HCT116 (cell line): ENCODE measurements around the gene DOC2A. TPM values are rescaled to one million over a fixed set of nuclear protein-coding genes. Genes with fewer than 3 reads are reported as not detected.

Experiments
- ATAC-seq: fragments of 200-7000 bp; cut with Tn5 transposase; 2 replicates; pipeline ENCODE4 v1.9.1; 2020; ENCODE audit warnings: mild to moderate bottlenecking, moderate library complexity
- BruUV-seq: library from RNA; stranded (reverse); fragments of 400-500 nt; replicated peaks from 2 replicates; lab custom pipeline; 2021; lab: Mats Ljungman, UMichigan
- CTCF ChIA-PET: fragments of 300-600 bp; sonication (Branson Sonifier 250); formaldehyde crosslinking; loops from one replicate; lab custom pipeline; 2021; ENCODE audit warnings: antibody characterized with exemption; lab: Charles Lee
- POLR2A ChIA-PET: fragments of 300-600, 350-600 bp; sonication (Branson Sonifier 250); formaldehyde crosslinking; loops from one replicate; lab custom pipeline; 2021; ENCODE audit warnings: antibody characterized with exemption; lab: Charles Lee
- RAD21 ChIA-PET, 2 experiments: fragments of 300-600 bp; sonication (Branson Sonifier 250); formaldehyde crosslinking; loops; one replicate each; lab custom pipeline; 2023; ENCODE audit warnings: low total read pairs in 2 of 2; ENCODE audit not compliant: uncharacterized antibody in 2 of 2, unreplicated experiment in 2 of 2, low non-redundant PET in 1 of 2; lab: Charles Lee
- DNase-seq: peaks from one replicate; pipeline ENCODE4 v3.0.0-alpha.2; 2010; ENCODE audit warnings: low read depth, low spot score
- H2AFZ ChIP-seq: fragments of 200-600 bp; shearing (Covaris generic), sonication (generic); 2 replicates; pipeline ENCODE4 v1.6.1; 2017; ENCODE audit warnings: low read depth, mixed run types, mixed read lengths, antibody characterized with exemption, low read length; ENCODE audit not compliant: poor library complexity, severe bottlenecking
- H3K27ac ChIP-seq: 2 replicates; pipeline ENCODE4 v1.5.1; 2012; ENCODE audit warnings: low read depth, low read length
- H3K27me3 ChIP-seq: fragments of 200-600 bp; sonication (generic); 2 replicates; pipeline ENCODE4 v1.6.1; 2016; ENCODE audit warnings: mixed run types, low read length, mixed read lengths; ENCODE audit not compliant: insufficient read depth
- H3K36me3 ChIP-seq, 2 experiments: fragments of 200-500 bp in 1 of 2; fragments of 200-600 bp in 1 of 2; sonication (Bioruptor generic) in 1 of 2; sonication (generic) in 1 of 2; 2 replicates each; pipeline versions ENCODE4 v1.5.1 to v1.6.1; 2014 to 2016; ENCODE audit warnings: low read length in 2 of 2, inconsistent platforms in 1 of 2, mixed read lengths in 1 of 2, mixed run types in 1 of 2; ENCODE audit not compliant: insufficient read depth in 2 of 2, control insufficient read depth in 1 of 2
- H3K4me1 ChIP-seq, 2 experiments: fragments of 200-600 bp in 1 of 2; sonication (generic) in 1 of 2; 2 replicates each; pipeline versions ENCODE4 v1.5.1 to v1.6.1; 2012 to 2017; ENCODE audit warnings: low read length in 2 of 2, inconsistent platforms in 1 of 2, mild to moderate bottlenecking in 1 of 2, mixed read lengths in 1 of 2, mixed run types in 1 of 2, moderate library complexity in 1 of 2; ENCODE audit not compliant: insufficient read depth in 2 of 2, control insufficient read depth in 1 of 2
- H3K4me2 ChIP-seq: fragments of 200-600 bp; sonication (generic); 2 replicates; pipeline ENCODE4 v1.6.1; 2017; ENCODE audit warnings: mixed run types, low read length, mixed read lengths
- H3K4me3 ChIP-seq, 2 experiments: fragments of 200-600 bp in 1 of 2; sonication (generic) in 1 of 2; replicated peaks in 1 of 2; 2 replicates each; pipeline ENCODE4 v1.5.1; 2011 to 2016; ENCODE audit warnings: low read length in 2 of 2, control low read depth in 1 of 2, low read depth in 1 of 2, mild to moderate bottlenecking in 1 of 2, mixed read lengths in 1 of 2, mixed run types in 1 of 2
- H3K79me2 ChIP-seq: fragments of 200-600 bp; sonication (generic); 2 replicates; pipeline ENCODE4 v1.6.1; 2017; ENCODE audit warnings: mild to moderate bottlenecking, mixed run types, low read length, moderate library complexity, mixed read lengths; ENCODE audit not compliant: insufficient read depth
- H3K9ac ChIP-seq: fragments of 200-600 bp; sonication (generic); 2 replicates; pipeline ENCODE4 v1.6.1; 2016; ENCODE audit warnings: low read length, mixed read lengths
- H3K9me2 ChIP-seq: fragments of 200-600 bp; sonication (generic), shearing (Covaris generic); 2 replicates; pipeline ENCODE4 v1.6.1; 2017; ENCODE audit warnings: mixed run types, mild to moderate bottlenecking, moderate library complexity; ENCODE audit not compliant: insufficient read depth
- H3K9me3 ChIP-seq, 2 experiments: fragments of 200-500 bp in 1 of 2; fragments of 200-600 bp in 1 of 2; sonication (Bioruptor generic) in 1 of 2; sonication (generic) in 1 of 2; 2 replicates each; pipeline ENCODE4 v1.6.1; 2014 to 2017; ENCODE audit warnings: low read length in 2 of 2, mixed read lengths in 2 of 2, inconsistent platforms in 1 of 2, low read depth in 1 of 2, mild to moderate bottlenecking in 1 of 2, mixed run types in 1 of 2, moderate library complexity in 1 of 2; ENCODE audit not compliant: control insufficient read depth in 1 of 2, insufficient read depth in 1 of 2
- H4K20me1 ChIP-seq: fragments of 200-600 bp; sonication (generic), shearing (Covaris generic); 2 replicates; pipeline ENCODE4 v1.6.1; 2017; ENCODE audit warnings: mixed run types, mild to moderate bottlenecking, moderate library complexity; ENCODE audit not compliant: insufficient read depth
- CEBPB ChIP-seq: IDR thresholded peaks from 2 replicates; pipeline ENCODE4 v1.6.1; 2012; ENCODE audit warnings: low read depth
- EGR1 ChIP-seq: IDR thresholded peaks from 2 replicates; pipeline ENCODE4 v1.6.1; 2012; ENCODE audit warnings: low read depth
- ELF1 ChIP-seq: IDR thresholded peaks from 2 replicates; pipeline ENCODE4 v1.6.1; 2012; ENCODE audit warnings: low read depth, borderline replicate concordance
- EZH2phosphoT487 ChIP-seq: fragments of 200-600 bp; IDR thresholded peaks from 2 replicates; pipeline ENCODE4 v1.6.1; 2018; ENCODE audit warnings: antibody characterized with exemption, borderline replicate concordance
- JUND ChIP-seq: IDR thresholded peaks from 2 replicates; pipeline ENCODE4 v1.6.1; 2012
- MAX ChIP-seq: IDR thresholded peaks from 2 replicates; pipeline ENCODE4 v1.6.1; 2012
- POLR2A ChIP-seq: IDR thresholded peaks from 2 replicates; pipeline ENCODE4 v1.7.0; 2011; ENCODE audit warnings: borderline replicate concordance; ENCODE audit not compliant: insufficient read depth, insufficient read length; ENCODE audit errors: extremely low read depth
- SIN3A ChIP-seq: IDR thresholded peaks from 2 replicates; pipeline ENCODE4 v1.6.1; 2012; ENCODE audit warnings: low read depth
- SRF ChIP-seq: IDR thresholded peaks from 2 replicates; pipeline ENCODE4 v1.6.1; 2012; ENCODE audit warnings: low read depth
- ZBTB33 ChIP-seq: IDR thresholded peaks from 2 replicates; pipeline ENCODE4 v1.6.1; 2011; ENCODE audit warnings: mild to moderate bottlenecking, low read length, moderate library complexity; ENCODE audit not compliant: insufficient replicate concordance; ENCODE audit errors: extremely low read depth
- ZFX ChIP-seq: fragments of 450-650 bp; IDR thresholded peaks from 2 replicates; pipeline ENCODE4 v1.6.1; 2017
- intact Hi-C: fragments of 100-400 bp; cut with micrococcal nuclease; formaldehyde crosslinking; loops from 2 replicates; pipeline ENCODE4 v1.10.0; 2022
- total RNA-seq: library from RNA; stranded (reverse); gene quantifications from one replicate; pipeline ENCODE4 v1.2.1, GENCODE V29; 2021; ENCODE audit not compliant: unreplicated experiment

The DOC2A gene
- total RNA-seq, 1 experiment from 2014 or later: 17.3 TPM

GRCh38 chr16:29972500-29972899 is 38.3 kb downstream of the DOC2A start:
- peaks cover 1 to 6% of the 10 kb centered on the region in 2 experiments; a peak in 3 of 4 replicates for H3K36me3 ChIP-seq
- H3K27me3 ChIP-seq: no peaks in the 10 kb centered on the region
- H3K9me2 ChIP-seq: no peaks in the 10 kb centered on the region
- H3K4me3 ChIP-seq: no peak overlapping the region
- no peaks in the 10 kb centered on the region; a peak in 1 of 4 replicates for H3K9me3 ChIP-seq
- intact Hi-C loops: loop anchor here (5.0 kb wide), 1 partner anchor 45 kb away; the partner anchor contains the start of gene KCTD13
- DNase-seq (no peak), ATAC-seq (no peak)
- no peak overlapping the region for H3K27ac ChIP-seq
- ChIA-PET POLR2A (interaction anchor here (1.3 to 2.3 kb wide), 2 partner anchors 14 to 28 kb away, joined by 9 to 22 read pairs; no protein-coding TSS in a partner anchor), RAD21 (interaction anchor here in 1 of 2 experiments (1.2 kb wide), 1 partner anchor 47 kb away, joined by 3 read pairs; the partner anchor contains the start of gene KCTD13), CTCF (interaction anchor here (1.3 to 1.6 kb wide), 3 partner anchors 11 to 124 kb away, joined by 3 to 5 read pairs (median 4); partner anchors contain the start of gene TMEM219)
- H4K20me1 ChIP-seq: no peaks in the 10 kb centered on the region
- no peak overlapping the region for H3K4me2 ChIP-seq
- no TSS peak for BruUV-seq
- H2AFZ ChIP-seq: no peak overlapping the region
- peaks cover 8 to 26% of the 10 kb centered on the region in 2 experiments for H3K4me1 ChIP-seq
- H3K9ac ChIP-seq: no peak overlapping the region
- TF ChIP-seq EZH2phosphoT487 (no peak), ZBTB33 (no peak), POLR2A (no peak), EGR1 (no peak), CEBPB (no peak), SRF (no peak), MAX (no peak)
- TF ChIP-seq, all 23 proteins: peak for 0
- peaks cover 39% of the 10 kb centered on the region for H3K79me2 ChIP-seq

GRCh38 chr16:29971304-29971703 is 39.5 kb downstream of the DOC2A start:
- Histone ChIP-seq H3K9ac (no peak overlapping the region), H3K9me2 (no peaks in the 10 kb centered on the region), H3K4me2 (no peak overlapping the region), H3K79me2 (peaks cover 27% of the 10 kb centered on the region), H3K36me3 (peaks cover 0 to 5% of the 10 kb centered on the region in 2 experiments; a peak in 2 of 4 replicates), H3K27me3 (no peaks in the 10 kb centered on the region), H3K27ac (no peak overlapping the region), H4K20me1 (no peaks in the 10 kb centered on the region), H2AFZ (no peak overlapping the region), H3K4me1 (peaks cover 8 to 26% of the 10 kb centered on the region in 2 experiments), H3K4me3 (no peak overlapping the region), H3K9me3 (no peaks in the 10 kb centered on the region; a peak in 1 of 4 replicates)
- no peak for DNase-seq
- BruUV-seq: no TSS peak
- CTCF ChIA-PET: no interaction called here
- no peak for ATAC-seq
- RAD21 ChIA-PET: no interaction called here
- POLR2A ChIA-PET: no interaction called here
- intact Hi-C loops: loop anchor here (5.0 kb wide), 1 partner anchor 44 kb away; the partner anchor contains the start of gene KCTD13
- TF ChIP-seq MAX (no peak), CEBPB (no peak), ELF1 (no peak), EGR1 (no peak), JUND (no peak), ZFX (no peak), SIN3A (no peak), POLR2A (no peak), ZBTB33 (no peak)
